Spleen (tissue), 7 donors: ENCODE data around the gene MRPL54.

Experiments
- POLR2A ChIP-seq, 3 donors: fragments of 450-650 bp; IDR thresholded peaks; one replicate each; pipeline ENCODE4 v1.5.1; 2017; ENCODE audit warnings: antibody characterized with exemption in 3 of 3, mild to moderate bottlenecking in 1 of 3
- POLR2AphosphoS5 ChIP-seq, 3 donors: sonication (generic); formaldehyde crosslinking; IDR thresholded peaks; one replicate each; pipeline ENCODE4 v1.5.1; 2017; ENCODE audit warnings: antibody characterized with exemption in 3 of 3
- TF ChIP-seq, protein P1 (sequence below), 11 experiments: fragments of 200-600 bp in 7 of 11; fragments of 450-650 bp in 4 of 11; sonication (generic) in 4 of 11; IDR thresholded peaks in 8 of 11; conservative IDR thresholded peaks in 3 of 11; 1 replicate in 7 of 11; 2 replicates in 4 of 11; pipeline versions ENCODE4 v1.4.0 to v1.8.0; 2016 to 2021; ENCODE audit warnings: antibody characterized with exemption in 11 of 11, inconsistent platforms in 4 of 11, mild to moderate bottlenecking in 1 of 11
- donor health status: DM: no; HTN: no; CAD: no; lungs with moderate emphysema.
- donor health status: DM: no; HTN: no; CAD: no.
- donor health status: DM: no; HTN: no; CAD: no.

GRCh38 chr19:3720349-3720917, 42.0 kb upstream of the MRPL54 start:
- TF ChIP-seq POLR2A (IDR thresholded peaks at IDR 0.05) (no peak), POLR2AphosphoS5 (IDR thresholded peaks at IDR 0.05) (no peak)
- TF ChIP-seq, protein P1, sequence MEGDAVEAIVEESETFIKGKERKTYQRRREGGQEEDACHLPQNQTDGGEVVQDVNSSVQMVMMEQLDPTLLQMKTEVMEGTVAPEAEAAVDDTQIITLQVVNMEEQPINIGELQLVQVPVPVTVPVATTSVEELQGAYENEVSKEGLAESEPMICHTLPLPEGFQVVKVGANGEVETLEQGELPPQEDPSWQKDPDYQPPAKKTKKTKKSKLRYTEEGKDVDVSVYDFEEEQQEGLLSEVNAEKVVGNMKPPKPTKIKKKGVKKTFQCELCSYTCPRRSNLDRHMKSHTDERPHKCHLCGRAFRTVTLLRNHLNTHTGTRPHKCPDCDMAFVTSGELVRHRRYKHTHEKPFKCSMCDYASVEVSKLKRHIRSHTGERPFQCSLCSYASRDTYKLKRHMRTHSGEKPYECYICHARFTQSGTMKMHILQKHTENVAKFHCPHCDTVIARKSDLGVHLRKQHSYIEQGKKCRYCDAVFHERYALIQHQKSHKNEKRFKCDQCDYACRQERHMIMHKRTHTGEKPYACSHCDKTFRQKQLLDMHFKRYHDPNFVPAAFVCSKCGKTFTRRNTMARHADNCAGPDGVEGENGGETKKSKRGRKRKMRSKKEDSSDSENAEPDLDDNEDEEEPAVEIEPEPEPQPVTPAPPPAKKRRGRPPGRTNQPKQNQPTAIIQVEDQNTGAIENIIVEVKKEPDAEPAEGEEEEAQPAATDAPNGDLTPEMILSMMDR (IDR thresholded peaks at IDR 0.05 in 8 of 11, conservative IDR thresholded peaks at IDR 0.05 in 3 of 11), result no peak
